Stimulated activated naive B cell treated with anti-CD40 and anti-IgM and Interleukin-4, amounts not matched to agents 10 μg/mL and 1 μg/mL and 100 μg/mL, for 72 hours (primary cell): ENCODE data around the gene CHAT.
A peak's percentile ranks its signal among the peaks of the same experiment; 100 is the strongest.

Source experiments
- ATAC-seq, 2 donors: fragments of 150-1000 bp; cut with Tn5 transposase; replicated peaks; 2 replicates each; pipeline ENCODE4 v1.10.0; 2021; ENCODE audit warnings: moderate library complexity in 1 of 2
- DNase-seq: peaks from one replicate; pipeline ENCODE4 v3.0.0; 2021
- H3K27ac Mint-ChIP-seq: one replicate; pipeline ENCODE4 v1.8.0; 2022; ENCODE audit warnings: mild to moderate bottlenecking, mixed read lengths
- H3K27me3 Mint-ChIP-seq, 2 donors: one replicate each; pipeline ENCODE4 v1.8.0; 2022; ENCODE audit warnings: mixed read lengths in 2 of 2
- H3K36me3 Mint-ChIP-seq, 2 donors: one replicate each; pipeline ENCODE4 v1.8.0; 2022; ENCODE audit warnings: mixed read lengths in 2 of 2, mild to moderate bottlenecking in 1 of 2
- H3K4me1 Mint-ChIP-seq, 2 donors: one replicate each; pipeline ENCODE4 v1.8.0; 2022; ENCODE audit warnings: mixed read lengths in 2 of 2, mild to moderate bottlenecking in 1 of 2
- H3K4me3 Mint-ChIP-seq, 2 donors: one replicate each; pipeline ENCODE4 v1.8.0; 2022; ENCODE audit warnings: mild to moderate bottlenecking in 2 of 2, mixed read lengths in 2 of 2, moderate library complexity in 1 of 2
- H3K9me3 Mint-ChIP-seq, 2 donors: one replicate each; pipeline ENCODE4 v1.8.0; 2022; ENCODE audit warnings: mixed read lengths in 2 of 2, mild to moderate bottlenecking in 1 of 2

CHAT gene

DNA sequence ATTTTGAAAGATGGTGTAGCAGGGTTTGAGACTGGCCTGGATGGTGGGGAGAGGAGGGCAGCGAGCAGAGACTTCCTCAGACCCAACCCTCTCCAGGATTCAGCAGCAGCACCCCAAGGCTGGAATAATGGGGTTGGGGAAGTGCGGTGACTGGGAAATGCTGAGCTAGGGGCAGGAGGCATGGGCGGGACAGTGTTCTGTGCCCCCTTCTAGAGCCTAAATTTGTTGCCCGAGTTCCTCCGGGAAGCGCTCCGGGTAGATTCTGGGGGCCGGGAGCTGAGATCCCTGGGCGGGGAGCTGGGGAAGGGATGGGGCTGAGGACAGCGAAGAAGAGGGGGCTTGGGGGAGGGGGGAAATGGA, at the start of gene CHAT:
TSS of gene CHAT (plus strand) at position 156 of the 360 bp plus-strand sequence. CDS start at position 309, 153 bp downstream.
- ATAC-seq (no peak), DNase-seq (no peak)
- H3K27ac Mint-ChIP-seq, result peak within 1 kb of the TSS; percentile 85
- H3K27me3 Mint-ChIP-seq, result peaks cover 78 to 89% of the 10 kb centered on the region in 2 donors
- peaks cover 9 to 13% of the 10 kb centered on the region in 2 donors for H3K36me3 Mint-ChIP-seq
- H3K9me3 Mint-ChIP-seq, result peaks cover 9 to 10% of the 10 kb centered on the region in 2 donors
- peak within 1 kb of the TSS in 1 of 2 donors; percentile 23 for H3K4me3 Mint-ChIP-seq
- peaks cover 26 to 36% of the 10 kb centered on the region in 2 donors for H3K4me1 Mint-ChIP-seq

DNA sequence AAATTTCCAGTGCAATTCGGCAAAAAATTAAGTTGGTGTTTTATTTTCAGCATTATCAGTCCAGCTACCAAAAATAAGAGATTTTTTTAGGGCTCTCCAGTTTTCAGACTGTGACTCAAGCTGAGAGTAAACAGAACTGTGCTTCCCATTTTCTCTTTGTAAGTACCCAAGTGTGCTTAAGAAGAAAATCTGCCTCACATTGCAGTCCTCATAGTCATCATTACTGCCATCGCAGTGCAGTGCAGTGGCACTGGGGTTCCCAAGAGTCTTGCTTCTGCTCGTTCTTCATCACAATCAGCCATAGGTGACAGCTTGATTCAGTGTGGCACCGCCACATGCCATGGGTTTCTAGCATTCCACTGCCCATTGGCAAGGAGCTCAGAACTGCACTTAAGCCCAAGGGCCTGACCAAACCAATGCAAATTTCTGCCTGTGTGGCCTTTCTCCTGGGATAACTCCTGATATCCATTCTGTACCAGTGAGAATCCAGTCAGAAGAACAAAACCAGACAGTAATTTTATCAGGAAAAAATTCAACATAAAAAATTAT, 49.3 kb upstream of the CHAT start:
- H3K9me3 Mint-ChIP-seq, result peaks cover 4% of the 10 kb centered on the region in 2 donors
- H3K27ac Mint-ChIP-seq, result no peak overlapping the region
- DNase-seq (no peak), ATAC-seq (no peak)
- peaks cover 0 to 8% of the 10 kb centered on the region in 2 donors for H3K36me3 Mint-ChIP-seq
- H3K4me3 Mint-ChIP-seq, result no peak overlapping the region
- peaks cover 22 to 47% of the 10 kb centered on the region in 2 donors for H3K27me3 Mint-ChIP-seq
- peaks cover 24 to 48% of the 10 kb centered on the region in 2 donors for H3K4me1 Mint-ChIP-seq

DNA sequence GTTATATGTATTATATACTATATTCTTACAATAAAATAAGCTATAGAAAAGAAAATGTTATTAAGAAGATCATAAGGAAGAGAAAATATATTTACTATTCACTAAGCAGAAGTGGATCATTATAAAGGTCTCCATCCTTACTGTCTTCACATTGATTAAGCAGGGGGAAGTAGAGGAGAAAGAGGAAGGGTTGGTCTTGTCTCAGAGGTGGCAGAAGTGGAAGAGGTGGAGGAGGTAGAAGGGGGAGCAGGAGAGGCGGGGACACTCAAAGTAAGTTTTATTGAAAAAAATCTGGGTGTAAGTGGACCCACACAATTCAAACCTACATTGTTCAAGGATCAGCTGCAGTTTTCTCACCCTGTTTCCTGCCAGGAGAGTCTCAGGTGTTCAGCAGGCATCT, 46.0 kb upstream of the CHAT start:
- Mint-ChIP-seq H3K36me3 (peaks cover 3 to 8% of the 10 kb centered on the region in 2 donors), H3K27ac (peak overlapping the region; percentile 74), H3K9me3 (peaks cover 4% of the 10 kb centered on the region in 2 donors), H3K4me3 (peak overlapping the region; percentile 31 to 39), H3K27me3 (peaks cover 29 to 41% of the 10 kb centered on the region in 2 donors), H3K4me1 (peaks cover 29 to 45% of the 10 kb centered on the region in 2 donors)
- DNase-seq (peak; percentile 20), ATAC-seq (peak; percentile 71 to 78)

DNA sequence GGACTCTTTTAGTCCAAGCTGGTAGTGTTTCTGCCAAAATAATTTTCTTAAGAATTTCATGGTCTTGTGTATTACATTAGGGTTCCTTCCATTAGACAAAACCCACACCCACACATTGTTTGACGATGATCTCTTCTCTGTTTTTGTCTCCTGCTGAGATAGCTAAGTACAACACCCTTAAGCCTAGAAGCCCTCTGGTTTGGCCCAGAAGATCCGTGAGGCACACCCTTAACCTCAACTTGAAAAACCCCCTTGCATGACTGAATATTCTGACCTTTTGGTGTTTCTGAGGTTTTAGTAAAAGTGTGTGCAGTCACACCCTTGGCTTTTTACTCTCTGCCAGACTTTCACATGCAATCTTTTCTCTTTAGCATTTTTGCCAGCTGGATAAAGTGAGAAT, 45.6 kb upstream of the CHAT start:
- ATAC-seq (peak; percentile 91 to 92), DNase-seq (peak; percentile 64)
- H3K4me3 Mint-ChIP-seq, result peak overlapping the region; percentile 31 to 51
- H3K27me3 Mint-ChIP-seq, result peaks cover 27 to 37% of the 10 kb centered on the region in 2 donors
- peaks cover 3 to 8% of the 10 kb centered on the region in 2 donors for H3K36me3 Mint-ChIP-seq
- H3K9me3 Mint-ChIP-seq, result peaks cover 4% of the 10 kb centered on the region in 2 donors
- H3K27ac Mint-ChIP-seq, result peak overlapping the region; percentile 74
- H3K4me1 Mint-ChIP-seq, result peaks cover 27 to 42% of the 10 kb centered on the region in 2 donors

DNA sequence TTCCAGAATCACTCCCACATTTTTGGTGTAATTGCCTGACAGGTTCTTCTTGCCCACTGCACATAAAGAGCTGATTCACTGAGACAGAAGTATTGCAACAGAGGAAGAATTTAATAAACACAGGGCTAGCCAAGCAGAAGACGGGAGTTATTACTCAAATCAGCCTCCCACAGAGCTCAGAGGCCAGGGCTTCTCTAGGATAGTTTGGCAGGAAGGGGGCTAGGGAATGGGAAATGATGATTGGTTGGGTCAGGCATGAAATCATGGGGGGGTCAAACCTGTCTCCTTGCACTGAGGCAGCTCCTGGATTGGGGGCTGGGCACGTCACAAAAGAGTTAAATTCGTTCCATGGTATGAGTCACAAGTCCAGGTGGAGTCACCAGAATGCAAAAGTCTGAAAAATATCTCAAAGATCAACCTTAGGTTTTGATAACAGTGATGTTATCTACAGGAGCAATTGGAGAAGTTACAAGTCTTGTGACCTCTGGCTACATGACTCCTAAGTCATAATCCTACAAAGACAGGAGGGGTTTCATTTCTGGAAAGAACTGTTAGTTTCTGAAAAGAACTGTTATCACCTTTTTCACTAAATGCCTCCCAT, 44.7 kb upstream of the CHAT start:
- peak overlapping the region; percentile 74 for H3K27ac Mint-ChIP-seq
- ATAC-seq, result no peak
- H3K4me3 Mint-ChIP-seq, result peak overlapping the region; percentile 18 to 51
- peaks cover 24 to 33% of the 10 kb centered on the region in 2 donors for H3K27me3 Mint-ChIP-seq
- peaks cover 4% of the 10 kb centered on the region in 2 donors for H3K9me3 Mint-ChIP-seq
- no peak for DNase-seq
- H3K4me1 Mint-ChIP-seq, result peaks cover 25 to 40% of the 10 kb centered on the region in 2 donors
- H3K36me3 Mint-ChIP-seq, result peaks cover 3 to 8% of the 10 kb centered on the region in 2 donors

DNA sequence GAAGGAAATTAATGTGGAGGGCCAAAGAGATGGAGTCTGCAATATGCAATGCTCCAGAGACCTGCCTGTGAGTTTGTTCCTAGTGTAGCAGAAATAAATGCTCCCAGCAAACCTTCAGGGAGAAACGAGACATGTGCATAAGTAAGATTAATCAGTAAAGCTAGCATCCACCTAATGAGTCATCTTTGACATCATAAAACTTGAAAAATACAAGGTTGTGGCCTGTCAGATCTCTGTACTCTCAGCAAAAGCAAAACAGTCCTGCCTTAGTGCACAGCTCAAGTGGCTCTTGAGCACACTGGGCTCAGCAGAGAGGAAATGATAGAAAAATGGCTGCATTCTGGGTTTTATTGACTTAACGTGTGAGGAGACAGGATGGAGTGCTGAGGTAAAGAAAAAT, 42.4 kb upstream of the CHAT start:
- DNase-seq (no peak), ATAC-seq (no peak)
- peaks cover 3 to 6% of the 10 kb centered on the region in 2 donors for H3K36me3 Mint-ChIP-seq
- no peak overlapping the region for H3K4me3 Mint-ChIP-seq
- peaks cover 2 to 4% of the 10 kb centered on the region in 2 donors for H3K9me3 Mint-ChIP-seq
- peaks cover 28% of the 10 kb centered on the region in 2 donors for H3K27me3 Mint-ChIP-seq
- peaks cover 21 to 29% of the 10 kb centered on the region in 2 donors for H3K4me1 Mint-ChIP-seq
- H3K27ac Mint-ChIP-seq, result no peak overlapping the region

DNA sequence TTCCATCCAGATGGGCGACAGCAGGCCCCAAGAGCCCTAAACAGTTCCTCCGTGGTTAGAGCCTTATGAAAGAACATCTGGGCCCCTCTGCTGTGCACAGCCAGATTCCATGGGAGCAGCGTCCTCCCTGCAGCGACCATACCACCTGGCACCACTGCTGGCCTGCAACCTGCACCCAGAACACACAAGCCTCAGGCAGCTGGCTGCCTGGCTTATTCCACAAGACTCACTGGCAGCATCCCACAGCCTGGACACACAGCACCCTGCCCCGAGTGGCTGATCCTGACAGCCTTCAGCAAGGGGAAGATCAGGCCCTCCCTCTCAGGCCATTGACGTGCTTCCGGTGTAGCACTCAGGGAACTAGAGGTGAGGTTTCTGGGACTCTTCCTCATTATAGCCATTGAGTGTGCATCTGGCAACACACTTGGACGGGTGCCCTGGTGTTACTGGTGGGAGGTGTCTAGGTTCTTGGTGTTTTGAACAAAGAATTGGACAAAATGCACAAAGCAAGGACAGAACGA, 41.2 kb upstream of the CHAT start:
- no peak overlapping the region for H3K4me3 Mint-ChIP-seq
- ATAC-seq, result no peak
- no peak for DNase-seq
- H3K27me3 Mint-ChIP-seq, result peaks cover 31 to 40% of the 10 kb centered on the region in 2 donors
- H3K9me3 Mint-ChIP-seq, result peaks cover 0 to 4% of the 10 kb centered on the region in 2 donors
- no peak overlapping the region for H3K27ac Mint-ChIP-seq
- H3K4me1 Mint-ChIP-seq, result peaks cover 17 to 27% of the 10 kb centered on the region in 2 donors
- H3K36me3 Mint-ChIP-seq, result peaks cover 3% of the 10 kb centered on the region in 2 donors

DNA sequence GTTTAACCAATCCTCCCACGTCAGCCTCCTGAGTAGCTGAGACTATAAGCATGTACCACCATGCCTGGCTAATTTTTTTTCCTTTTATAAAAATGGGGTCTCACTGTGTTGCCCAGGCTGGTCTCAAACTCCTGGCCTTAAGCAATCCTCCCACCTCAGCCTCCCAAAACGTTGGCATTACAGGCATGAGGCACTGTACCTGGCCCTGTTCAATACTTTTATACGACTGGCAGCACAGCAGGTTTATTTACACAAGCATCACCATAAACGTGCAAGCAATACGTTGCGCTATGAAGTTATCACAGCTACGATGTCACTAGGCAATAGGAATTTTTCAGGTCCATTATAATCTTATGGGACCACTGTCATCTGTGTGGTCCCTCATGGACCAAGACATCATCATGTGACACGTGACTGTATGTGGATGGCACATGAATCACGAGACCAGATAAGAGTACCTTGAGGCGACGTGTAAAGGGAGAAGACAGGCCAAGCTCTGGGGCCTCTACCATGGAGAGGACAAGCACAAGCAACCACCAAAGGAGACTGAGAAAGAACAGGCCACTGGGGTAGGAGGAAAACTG, 38.3 kb upstream of the CHAT start:
- Mint-ChIP-seq H3K4me3 (no peak overlapping the region), H3K27ac (no peak overlapping the region), H3K36me3 (no peaks in the 10 kb centered on the region), H3K9me3 (no peaks in the 10 kb centered on the region), H3K4me1 (peaks cover 5 to 8% of the 10 kb centered on the region in 2 donors), H3K27me3 (peaks cover 36 to 51% of the 10 kb centered on the region in 2 donors)
- DNase-seq (no peak), ATAC-seq (no peak)

DNA sequence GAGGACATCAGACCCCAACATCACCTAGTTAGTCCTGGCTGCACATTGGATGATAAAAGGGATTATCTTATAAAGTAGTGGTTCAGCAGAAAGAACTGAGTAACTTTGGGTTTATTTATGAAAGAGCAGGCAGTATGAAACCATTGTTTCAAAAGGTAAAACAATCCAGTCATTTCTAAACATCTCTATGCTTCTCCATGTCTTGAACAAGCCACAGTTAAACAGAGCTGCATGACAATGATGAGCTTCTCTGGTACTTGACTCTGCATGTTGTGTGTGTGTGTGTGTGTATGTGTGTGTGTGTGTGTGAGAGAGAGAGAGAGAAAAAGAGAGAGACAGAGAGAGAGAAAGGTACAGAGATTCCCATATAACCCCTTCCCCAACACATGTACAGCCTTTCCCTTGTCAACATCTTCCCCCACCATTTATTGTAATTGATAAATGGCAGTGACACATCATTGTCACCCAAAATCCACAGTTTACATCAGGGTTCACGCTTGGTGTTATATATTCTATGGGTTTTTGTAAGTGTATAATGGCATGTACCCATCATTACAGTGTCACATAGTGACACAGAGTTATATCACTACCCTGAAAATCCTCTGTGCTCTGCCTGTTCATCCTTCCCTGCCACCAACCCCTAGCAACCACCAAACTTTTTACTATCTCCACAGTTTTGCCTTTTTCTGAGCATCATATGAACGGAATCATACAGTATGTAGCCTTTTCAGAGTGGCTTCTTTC, 36.5 kb upstream of the CHAT start:
- Mint-ChIP-seq H3K27me3 (peaks cover 34 to 50% of the 10 kb centered on the region in 2 donors), H3K4me1 (peaks cover 2 to 8% of the 10 kb centered on the region in 2 donors), H3K27ac (no peak overlapping the region), H3K36me3 (no peaks in the 10 kb centered on the region), H3K4me3 (no peak overlapping the region), H3K9me3 (no peaks in the 10 kb centered on the region)
- DNase-seq, result no peak
- ATAC-seq, result peak; percentile 50 to 58

DNA sequence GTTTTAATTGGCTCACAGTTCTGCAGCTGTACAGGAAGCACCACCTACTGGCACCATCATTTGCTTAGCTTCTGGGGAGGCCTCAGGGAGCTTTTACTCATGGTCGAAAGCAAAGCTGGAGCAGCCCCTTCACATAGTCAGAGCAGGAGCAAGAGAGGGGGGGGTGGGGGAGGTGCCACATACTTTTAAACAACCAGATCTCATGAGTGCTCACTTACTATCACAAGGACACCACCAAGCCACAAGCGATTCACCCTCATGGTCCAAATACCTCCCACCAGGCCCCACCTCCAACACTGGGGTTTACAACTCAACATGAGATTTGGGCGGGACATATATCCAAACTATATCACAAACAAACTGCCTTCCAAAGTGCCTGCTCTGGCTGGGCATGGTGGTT, 35.4 kb upstream of the CHAT start:
- no peaks in the 10 kb centered on the region for H3K36me3 Mint-ChIP-seq
- DNase-seq, result no peak
- peaks cover 38 to 55% of the 10 kb centered on the region in 2 donors for H3K27me3 Mint-ChIP-seq
- no peak overlapping the region for H3K4me3 Mint-ChIP-seq
- H3K27ac Mint-ChIP-seq, result no peak overlapping the region
- peaks cover 2 to 8% of the 10 kb centered on the region in 2 donors for H3K4me1 Mint-ChIP-seq
- ATAC-seq, result no peak
- no peaks in the 10 kb centered on the region for H3K9me3 Mint-ChIP-seq

DNA sequence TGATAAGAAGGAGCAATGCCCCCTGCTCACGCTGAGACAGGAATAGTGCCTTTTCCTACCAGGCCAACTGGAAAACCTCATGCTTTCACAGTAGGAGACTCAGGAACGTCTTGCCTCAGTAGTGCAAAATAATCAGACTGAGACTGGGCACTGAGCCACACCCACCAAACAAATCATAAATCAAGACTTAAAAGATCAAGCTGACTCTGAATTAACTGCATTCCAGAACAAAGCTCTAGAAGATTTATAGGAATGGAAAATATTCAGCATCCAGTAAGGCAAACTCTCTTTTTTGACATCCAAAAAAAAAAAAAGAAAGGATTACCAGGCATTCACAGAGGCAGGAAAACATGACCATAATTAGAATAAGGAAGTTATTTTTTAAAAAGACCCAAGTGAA, 34.2 kb upstream of the CHAT start:
- no peaks in the 10 kb centered on the region for H3K9me3 Mint-ChIP-seq
- H3K4me1 Mint-ChIP-seq, result peaks cover 2 to 8% of the 10 kb centered on the region in 2 donors
- no peak overlapping the region for H3K4me3 Mint-ChIP-seq
- H3K27ac Mint-ChIP-seq, result no peak overlapping the region
- peaks cover 37 to 58% of the 10 kb centered on the region in 2 donors for H3K27me3 Mint-ChIP-seq
- ATAC-seq (no peak), DNase-seq (no peak)
- H3K36me3 Mint-ChIP-seq, result no peaks in the 10 kb centered on the region

DNA sequence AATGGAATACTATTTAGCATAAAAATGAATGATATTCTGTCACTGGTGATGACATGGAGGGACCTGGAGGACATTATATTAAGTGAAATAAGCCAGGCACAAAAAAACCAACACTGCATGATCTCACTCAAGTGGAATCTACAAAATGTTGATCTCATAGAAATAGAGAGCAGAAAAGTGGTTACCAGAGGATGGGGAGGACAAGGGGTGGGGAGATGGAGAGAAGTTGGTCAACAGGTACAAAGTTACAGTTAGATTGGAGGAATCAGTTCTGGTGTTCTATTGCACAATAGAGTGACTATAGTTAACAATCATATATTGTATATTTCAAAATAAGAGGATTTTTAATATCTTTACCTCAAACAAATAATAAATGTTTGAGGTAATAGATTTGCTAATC, 28.4 kb upstream of the CHAT start:
- Mint-ChIP-seq H3K9me3 (peaks cover 12 to 13% of the 10 kb centered on the region in 2 donors), H3K4me1 (no peaks in the 10 kb centered on the region), H3K36me3 (no peaks in the 10 kb centered on the region), H3K4me3 (no peak overlapping the region), H3K27ac (no peak overlapping the region), H3K27me3 (peaks cover 26 to 35% of the 10 kb centered on the region in 2 donors)
- ATAC-seq, result no peak
- no peak for DNase-seq

DNA sequence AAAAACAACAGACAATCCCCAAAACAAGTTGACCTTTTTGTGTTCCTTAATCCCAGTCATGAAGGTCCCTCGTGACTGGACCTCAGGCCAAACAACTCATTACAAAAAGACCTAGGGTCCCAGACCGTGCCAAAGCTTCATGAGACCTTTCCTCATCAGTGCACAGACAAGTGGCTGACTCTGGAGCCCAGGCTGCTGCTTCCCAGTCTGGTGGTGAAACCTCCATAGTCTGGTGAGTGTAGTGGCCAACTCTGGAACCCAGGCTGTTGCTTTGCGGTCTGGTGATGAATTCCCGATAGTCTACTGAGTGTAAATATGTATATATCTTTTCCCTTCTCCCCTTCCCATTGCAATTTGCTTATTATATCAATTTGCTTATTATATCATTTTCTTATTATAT, 25.9 kb upstream of the CHAT start:
- Mint-ChIP-seq H3K27me3 (peaks cover 32 to 37% of the 10 kb centered on the region in 2 donors), H3K4me3 (no peak overlapping the region), H3K4me1 (peaks cover under 1% of the 10 kb centered on the region in 2 donors), H3K27ac (no peak overlapping the region), H3K36me3 (no peaks in the 10 kb centered on the region), H3K9me3 (peaks cover 12 to 13% of the 10 kb centered on the region in 2 donors)
- ATAC-seq (no peak), DNase-seq (no peak)
